CD1c-positive myeloid dendritic cell (primary cell): ENCODE data around the gene CAPN9.

Experiments
- DNase-seq: peaks from one replicate; pipeline ENCODE4 v3.0.0-alpha.2; 2016; ENCODE audit errors: extremely low spot score

The CAPN9 gene

DNA sequence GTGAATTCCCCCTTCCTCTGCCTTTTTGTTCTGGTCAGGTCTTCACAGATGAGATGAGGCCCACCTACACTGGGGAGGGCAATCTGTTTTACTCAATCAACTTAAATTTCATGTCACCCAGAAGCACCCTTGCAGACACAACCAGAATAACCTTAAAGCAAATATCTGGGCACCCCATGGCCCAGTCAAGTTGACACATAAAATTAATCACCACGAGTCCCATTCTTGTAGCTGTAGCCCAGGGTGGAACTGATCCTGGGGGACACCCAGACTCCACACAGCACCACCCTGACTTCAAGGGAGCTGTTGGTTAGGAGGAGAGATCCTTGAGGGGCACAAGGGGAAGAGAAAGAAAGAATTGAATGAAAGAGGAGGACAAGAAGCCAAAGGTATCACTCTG is 23.1 kb downstream of the CAPN9 start:
- no peak for DNase-seq

DNA sequence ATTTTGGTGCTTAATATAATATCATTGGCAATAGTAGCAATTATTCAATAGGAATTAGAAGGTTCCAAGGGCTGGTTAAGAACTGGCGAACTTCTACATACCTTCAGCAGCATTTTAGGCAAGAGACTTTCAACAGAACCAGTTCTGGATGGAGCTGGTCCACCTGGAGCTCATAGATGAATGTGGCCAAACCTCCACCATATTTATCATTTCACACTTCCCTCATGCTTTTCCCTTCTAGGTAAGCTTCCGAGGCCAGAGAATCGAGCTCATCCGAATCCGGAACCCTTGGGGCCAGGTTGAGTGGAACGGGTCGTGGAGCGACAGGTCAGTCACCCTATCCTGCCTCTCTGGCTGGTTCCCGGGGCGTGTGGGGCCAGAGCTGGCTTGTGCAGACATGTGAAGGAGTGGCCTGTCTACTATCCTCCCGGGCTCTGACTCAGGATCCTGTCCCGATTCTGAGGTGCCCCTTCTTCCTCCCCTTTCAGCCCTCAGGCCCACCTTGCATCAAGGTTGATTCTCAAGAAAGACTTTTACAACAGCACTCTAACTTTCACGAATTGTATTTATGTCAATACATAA is 24.7 kb downstream of the CAPN9 start:
- no peak for DNase-seq

DNA sequence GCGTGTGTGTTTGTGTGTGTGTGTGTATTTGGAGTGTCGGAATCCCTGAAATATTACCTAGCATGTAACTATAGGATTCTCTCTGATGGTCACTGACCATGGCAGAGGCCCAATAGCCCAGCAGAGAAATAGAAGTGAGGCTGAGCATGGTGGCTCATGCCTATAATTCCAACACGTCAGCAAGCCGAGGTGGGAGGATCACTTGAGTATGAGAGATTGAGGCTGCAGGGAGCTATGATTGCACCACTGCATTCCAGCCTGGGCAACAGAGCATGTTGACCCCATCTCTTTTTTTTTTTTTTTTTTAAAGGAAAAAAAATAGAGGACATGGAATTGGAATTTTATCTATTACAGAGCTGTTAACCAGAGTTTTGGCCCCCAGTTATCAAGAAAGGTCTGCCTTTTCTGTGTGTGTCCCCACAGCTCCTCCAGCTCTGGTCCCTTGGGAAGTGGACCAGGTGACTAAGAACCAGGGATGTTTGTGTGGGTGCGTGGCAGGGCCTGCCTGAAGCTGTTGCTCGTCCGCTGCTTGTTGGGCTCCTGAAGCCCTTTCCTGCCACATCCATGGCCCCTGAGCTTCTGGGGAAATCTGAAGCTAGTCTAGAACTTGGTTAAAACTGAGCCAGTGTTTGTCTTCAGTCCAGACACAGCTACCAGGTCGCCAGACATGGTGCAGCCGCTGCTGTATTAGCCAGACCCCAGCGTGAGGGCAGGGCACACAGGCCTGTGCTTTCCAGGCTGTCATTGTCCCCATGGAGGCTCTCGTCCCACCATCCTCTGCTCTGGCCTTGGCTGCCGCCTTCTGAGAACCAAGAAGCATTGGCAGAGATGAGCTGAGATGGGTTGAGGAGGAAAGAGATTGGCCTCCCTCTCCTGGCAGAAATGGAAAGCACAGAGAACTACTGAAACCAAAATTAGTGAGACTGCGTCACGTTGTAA is 25.5 kb downstream of the CAPN9 start:
- no peak for DNase-seq

DNA sequence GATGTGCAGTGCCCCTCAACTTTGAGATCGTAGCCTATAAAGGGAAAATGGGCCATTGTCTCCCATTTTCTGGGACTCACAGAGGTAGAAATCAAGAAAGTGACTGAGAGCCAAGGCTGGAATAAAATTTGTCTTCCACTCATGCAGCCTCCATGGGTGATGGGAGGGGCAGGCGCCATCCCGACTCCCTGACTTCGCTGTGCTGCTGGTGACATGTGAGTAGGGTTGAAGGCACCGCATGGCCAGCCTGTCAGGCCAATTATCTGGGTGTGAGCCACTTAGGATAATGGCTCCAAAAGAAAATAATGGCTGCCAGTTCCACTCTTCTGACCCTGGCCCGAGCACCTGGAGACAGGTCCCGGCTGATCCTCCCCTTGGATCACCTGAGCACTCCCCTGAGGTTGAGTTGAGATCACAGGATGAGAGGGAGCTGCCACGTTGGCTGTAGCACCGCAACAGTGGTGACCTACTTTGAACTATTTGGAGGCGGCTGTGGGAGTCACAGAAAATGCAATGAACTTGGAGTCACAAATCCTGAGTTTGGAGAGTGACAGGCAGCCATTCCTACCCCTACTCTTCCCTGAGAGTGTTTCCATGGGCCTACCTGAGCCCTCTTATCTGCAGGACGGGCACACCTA is 26.3 kb downstream of the CAPN9 start:
- DNase-seq = no peak

DNA sequence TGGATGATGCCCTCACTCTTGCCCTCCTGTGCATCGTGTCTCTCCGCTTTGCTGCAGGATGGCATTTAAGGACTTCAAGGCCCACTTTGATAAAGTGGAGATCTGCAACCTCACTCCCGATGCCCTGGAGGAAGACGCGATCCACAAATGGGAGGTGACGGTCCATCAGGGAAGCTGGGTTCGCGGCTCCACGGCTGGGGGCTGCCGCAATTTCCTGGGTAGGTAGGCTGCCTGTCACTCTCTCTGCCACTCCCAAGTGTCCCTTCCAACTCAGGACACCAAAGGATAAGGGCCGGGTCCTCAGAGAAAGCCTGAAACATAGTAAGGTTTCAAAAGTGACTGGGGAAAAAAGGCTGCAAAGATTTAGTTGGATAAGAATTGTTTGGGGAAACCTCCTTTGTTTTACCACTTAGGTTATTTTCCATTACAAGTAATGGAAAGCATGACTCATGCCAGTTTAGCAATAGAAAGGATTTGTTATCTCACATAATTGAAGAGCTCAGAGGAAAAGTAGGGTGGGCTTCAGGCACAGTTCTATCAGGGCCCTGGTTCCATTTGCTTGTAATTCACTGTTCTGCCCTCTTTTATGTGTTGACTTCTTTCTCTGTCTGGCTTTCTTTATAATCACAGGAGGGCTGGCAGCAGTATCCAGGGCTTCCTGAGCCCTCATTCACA is 31.9 kb downstream of the CAPN9 start:
- DNase-seq = no peak

DNA sequence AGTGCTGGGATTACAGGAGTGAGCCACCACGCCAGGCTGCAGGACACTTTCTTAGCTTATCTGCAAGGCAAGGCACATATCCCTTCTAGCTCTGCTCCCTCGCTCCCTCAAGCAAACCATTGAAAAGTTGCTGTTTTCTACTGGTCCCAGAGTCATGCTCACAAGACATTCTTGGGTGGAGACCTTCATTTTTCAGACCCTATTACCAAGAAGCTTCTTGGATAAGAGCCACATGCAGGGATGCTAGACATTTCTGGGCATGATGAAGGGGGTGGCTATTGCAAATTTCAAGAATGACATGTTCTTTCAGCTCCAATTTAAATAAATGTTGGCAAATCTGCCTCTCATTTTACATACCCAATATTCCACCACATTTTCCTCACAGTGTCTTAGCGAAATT is 33.9 kb downstream of the CAPN9 start:
- no peak for DNase-seq

DNA sequence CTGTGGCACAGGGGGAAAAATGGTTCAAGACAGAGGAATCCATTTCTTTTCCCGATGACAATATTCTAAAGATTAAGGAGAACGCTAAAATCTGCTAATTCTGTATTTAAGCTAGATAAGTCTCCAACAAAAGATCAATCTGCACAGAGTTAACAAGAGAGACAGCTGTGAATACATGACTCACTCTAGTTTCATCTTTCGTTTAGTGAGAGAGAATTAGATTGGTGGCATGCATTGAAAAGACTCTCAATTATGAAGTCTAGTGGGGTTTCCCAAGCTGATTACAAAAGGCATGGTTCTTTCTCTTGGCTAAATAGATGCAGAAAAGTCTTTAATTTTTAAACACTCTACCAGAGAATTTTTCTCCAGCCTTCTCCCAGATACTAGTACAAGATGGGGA is 34.4 kb downstream of the CAPN9 start:
- DNase-seq = no peak

DNA sequence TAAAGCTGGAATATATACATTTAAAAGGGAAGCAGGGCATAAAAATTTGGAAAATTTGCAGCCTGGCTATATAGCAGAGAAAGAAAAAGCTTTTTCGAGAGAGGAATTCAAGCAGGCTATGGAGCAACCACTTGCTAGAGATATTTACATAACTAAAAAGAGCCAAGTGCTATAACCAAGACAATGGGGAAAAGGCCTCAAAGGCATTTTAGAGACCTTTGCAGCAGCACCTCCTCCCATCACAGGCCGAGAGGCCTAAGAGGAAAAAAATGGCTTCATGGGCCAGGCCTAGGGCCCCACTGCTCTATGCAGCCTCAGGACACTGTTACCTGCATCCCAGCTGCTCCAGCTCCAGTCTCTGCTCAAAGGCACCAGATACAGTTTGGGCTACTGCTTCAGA is 37.0 kb downstream of the CAPN9 start:
- no peak for DNase-seq

DNA sequence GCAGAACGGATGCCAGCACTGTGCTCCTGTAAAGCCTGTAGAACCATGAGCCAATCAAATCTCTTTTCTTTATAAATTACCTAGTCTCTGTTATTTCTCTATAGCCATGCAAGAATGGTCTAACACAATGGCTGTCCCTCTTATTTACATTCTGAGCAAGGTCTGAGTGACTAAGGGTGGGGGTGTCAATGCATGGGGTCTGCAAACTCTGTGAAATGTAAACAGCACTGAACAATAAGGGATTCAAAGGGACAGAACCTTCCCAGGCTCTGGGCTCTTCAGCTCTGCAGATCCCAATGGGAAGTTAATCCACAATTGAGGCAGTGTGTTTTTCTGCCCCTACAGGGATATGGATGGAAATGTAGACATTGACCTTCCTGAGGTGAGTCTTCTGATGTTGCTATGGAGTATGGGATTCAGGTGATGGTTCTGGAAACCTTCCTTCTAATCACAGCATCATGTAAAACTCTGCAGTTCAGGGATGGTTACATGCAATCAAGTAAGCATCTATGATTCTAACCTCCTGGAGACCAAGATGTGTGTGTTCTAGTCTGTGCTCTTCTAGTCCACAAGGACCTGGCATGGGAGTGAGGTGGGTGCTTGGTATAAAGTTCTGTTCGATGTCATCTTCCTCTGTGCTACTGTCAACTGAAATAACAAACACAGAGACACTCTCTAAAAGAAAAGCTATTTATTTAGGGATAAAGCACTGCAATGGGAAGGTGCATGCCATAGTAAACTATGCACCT is 38.6 kb downstream of the CAPN9 start:
- DNase-seq = no peak

DNA sequence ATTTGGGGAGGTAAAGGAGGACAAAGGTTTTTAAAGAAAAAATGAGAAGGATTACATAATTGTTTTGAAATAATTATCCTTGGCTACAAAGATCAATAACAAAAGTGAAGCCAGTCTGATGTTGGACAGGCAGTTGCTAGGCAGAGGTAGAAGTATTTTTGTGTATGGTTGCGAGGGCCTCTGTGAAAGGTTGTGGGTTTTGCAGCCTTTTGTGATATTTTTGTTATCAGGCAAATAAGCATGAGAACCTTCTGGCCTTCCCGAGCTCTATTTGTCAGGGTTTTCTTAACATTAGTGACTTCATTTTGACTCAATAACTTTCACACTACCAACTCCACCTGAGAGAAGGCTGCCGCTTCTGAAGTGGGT is 39.2 kb downstream of the CAPN9 start:
- no peak for DNase-seq

DNA sequence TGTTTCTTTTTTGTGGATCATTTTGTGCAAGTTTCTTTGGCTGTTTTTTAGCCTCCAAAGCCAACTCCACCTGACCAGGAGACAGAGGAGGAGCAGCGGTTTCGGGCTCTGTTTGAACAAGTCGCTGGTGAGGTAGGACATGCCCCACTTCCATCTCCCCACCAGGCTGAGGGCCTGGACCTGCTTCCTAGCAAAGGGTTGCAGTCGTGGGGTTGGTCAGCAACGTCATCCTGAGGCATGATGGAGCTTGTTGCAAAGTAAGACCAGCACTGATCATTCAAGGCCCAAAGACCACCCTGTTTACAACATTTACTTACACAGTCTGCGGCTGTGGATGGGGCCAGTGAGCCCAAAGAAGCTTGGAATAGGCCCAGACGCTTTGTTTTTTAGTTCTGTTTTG is 40.3 kb downstream of the CAPN9 start:
- DNase-seq = no peak

DNA sequence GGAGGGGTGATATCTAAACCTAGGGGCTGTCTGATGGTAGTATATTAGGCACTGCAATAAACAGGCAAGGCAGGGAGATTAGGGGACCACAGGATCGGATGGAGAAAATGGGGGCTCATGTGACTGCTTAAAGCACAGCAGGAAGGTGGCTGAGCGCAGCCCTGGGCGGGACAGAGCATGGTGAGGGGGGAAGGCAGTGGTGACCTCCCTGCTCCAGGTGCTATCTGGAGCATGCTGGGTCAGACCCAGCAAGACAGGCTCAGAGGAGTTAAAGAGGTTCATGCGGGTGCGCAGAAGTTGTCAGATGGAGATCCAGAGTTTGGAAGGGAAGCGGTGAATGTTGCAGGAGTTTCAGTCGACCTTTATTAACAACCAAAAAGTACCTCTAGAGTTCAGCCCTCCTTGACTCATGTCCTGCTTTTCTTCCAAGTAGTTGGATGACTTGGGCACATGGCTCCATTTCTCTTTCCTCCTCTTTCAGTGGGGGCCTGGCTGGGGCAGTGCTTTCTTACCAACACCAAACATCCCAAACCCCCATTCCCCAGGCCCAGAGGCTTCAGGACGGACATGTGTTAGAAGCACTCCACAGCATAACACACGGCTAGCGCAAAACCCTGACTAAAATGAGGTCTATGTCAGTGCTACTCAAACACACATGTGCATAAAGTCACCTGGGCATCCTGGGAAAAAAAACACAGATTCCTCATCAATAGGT is 41.5 kb downstream of the CAPN9 start:
- DNase-seq = no peak

DNA sequence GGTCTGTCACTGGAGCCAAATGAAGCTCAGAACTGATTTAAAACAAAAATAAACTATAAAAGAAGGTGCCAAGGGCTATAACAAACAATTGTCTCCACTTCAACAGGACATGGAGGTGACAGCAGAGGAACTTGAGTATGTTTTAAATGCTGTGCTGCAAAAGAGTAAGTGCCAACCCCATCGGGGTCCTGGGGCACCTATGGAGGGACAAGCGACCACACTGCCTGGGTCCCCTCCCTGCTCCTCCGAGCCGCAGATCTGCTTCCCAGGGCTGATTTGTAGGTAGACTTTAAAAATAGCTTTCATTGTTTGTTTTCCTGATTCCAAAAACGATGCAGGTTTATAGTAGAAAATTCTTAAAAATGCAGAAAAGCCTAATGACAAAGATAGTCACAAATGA is 42.8 kb downstream of the CAPN9 start:
- DNase-seq = no peak

DNA sequence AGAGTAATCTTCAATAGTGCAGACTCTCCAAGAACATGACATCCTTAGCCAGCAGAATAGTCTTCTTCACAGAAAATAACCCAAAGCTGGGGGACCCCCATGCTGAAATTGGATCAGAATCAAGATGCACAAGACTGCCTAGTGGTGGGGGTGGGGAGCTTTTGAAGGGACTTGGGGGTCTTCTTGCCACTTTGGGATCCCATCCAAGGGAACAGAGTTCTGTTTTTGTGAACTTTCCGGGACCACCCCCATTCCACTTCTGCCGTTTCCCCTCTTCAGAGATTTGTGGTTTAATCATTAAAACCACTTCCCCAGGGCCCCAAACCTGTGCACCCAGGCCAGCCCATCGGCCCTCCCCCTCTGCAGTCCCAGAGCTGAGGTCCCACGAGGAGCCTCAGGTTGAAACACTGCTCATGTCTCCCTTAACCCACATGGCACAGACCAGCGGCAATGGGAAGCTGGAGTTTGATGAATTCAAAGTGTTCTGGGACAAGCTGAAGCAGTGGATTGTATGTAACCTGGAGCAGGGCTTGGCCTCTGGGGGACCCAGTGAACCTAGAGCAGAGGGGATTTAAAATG is 44.9 kb downstream of the CAPN9 start:
- DNase-seq = no peak

DNA sequence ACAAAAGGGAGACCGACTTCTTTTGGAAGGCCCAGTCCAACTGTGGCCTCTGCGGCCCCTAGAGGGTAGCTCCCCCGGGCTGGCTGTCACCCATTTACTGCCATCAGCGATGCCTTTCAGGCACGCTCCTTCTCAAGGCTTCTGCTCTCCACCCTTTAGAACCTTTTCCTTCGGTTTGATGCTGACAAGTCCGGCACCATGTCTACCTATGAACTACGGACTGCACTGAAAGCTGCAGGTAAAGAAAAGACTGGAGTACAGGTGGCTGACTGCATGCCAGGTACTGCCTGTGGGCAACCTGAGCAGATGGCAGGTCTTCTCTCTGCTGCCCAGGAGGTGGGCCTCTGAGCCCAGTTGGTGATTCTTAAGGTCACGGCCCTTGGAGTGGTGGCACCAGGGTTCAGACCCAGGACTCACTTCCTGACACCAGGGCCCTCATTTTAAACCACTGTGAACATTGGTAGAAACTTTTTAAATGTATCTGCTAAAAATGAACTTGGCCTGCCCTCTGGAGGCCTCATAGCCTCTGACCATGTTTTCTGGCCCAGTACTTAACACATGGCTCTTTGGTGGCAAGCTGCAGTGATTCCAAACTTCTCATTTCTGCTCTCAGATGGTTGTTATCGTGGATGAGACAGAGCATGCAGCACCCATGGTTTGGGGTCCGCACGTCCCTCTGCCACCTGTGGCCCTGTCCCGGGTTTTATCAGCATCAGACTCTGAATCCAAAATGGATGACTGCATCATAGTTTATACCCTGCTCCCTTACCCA is 45.7 kb downstream of the CAPN9 start:
- no peak for DNase-seq

DNA sequence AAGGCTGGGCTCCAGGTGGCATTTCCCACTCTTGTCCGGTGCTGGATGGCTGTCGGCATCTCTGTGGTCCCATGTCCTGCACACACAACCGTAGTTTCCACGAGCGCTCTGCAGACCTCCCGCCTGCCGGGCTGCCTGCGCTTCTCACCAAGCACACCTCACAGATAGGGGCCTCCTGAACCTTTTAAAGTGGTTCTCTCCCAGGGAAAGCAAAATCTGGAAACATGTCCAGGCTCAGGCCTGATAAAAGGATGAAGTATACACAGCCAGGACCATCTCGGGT is 46.2 kb downstream of the CAPN9 start:
- DNase-seq = no peak

DNA sequence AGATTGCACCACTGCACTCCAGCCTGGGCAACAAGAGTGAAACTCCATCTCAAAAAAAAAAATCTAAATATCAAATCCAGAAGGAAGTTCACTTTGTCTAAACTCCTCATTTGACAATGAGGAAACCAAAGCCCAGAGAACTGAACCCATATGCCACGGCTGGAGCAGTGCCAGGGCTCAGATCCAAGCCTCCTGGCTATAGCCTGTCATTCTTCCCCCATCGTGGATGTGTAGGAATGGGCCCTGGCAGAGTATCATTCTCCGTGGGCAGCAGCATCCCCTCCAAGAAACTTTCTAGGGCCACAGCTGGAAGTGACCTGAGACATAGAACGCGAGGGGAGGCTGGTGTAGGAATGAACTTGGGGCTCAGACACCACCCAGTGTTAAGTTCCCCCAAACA is 47.2 kb downstream of the CAPN9 start:
- no peak for DNase-seq

DNA sequence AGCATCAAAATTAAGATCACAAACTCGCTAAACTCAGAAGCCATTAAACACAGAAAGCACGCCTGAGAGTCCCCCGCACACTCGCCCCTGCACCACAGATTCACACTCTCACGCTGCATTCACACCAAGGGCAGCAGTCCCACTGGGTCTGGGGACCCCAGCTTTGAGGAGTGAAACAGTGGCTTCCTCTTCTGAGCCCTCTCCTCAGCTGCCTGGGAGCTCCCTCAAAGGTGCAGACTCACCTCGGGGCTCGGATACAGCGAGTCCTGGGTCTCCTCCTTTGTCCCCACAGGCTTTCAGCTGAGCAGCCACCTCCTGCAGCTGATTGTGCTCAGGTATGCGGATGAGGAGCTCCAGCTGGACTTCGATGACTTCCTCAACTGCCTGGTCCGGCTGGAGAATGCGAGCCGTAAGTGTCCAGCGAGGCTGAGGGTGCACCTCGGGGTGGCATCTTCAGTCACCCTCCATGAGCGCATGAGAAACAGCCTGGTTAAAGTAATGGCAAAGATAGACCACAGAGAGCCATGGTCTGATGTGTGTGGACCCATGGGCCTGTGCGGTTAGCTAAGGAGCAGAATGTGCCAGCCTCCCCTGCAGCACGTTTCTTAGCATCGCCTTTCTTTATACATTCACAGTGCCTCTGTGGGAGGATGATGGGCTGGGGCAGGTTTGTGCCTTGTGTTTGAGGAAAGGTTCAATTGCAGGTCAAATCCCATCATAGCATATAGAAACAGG is 47.9 kb downstream of the CAPN9 start:
- DNase-seq = no peak

DNA sequence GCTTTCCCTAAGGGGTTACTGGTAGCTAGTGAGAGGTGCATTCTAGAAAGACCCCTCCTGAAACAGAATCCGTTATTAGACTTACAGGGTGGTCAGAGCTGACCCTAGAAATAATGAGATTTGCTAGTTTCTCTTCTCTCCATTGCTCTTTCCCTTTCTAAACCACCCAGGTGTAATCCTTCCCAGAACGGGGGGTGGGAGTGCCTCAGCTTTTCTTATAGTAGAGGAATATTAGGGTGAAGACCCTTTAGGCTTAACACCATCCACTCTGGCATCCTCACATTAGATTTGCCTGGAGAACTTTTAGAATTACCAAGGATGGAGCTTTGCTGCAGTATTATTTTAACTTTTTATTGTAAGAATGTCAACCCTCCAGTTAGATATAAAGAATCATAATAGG is 49.4 kb downstream of the CAPN9 start:
- DNase-seq = no peak
